Naive thymus-derived CD4-positive, alpha-beta T cell (primary cell): ENCODE results near the gene PTPRN2. TPM values are rescaled to one million over a fixed set of nuclear protein-coding genes. Genes with fewer than 3 reads are reported as not detected.

Source experiments
- ATAC-seq: fragments of 150-1000 bp; cut with Tn5 transposase; 2 replicates; pipeline ENCODE4 v1.10.0; 2021; ENCODE audit warnings: mild to moderate bottlenecking, moderate library complexity
- CTCF ChIA-PET: fragments of 350-600 bp; sonication (Branson Sonifier 250); formaldehyde crosslinking; loops from one replicate; lab custom pipeline; 2021; ENCODE audit warnings: antibody characterized with exemption; lab: Charles Lee
- POLR2A ChIA-PET: fragments of 350-600 bp; sonication (Branson Sonifier 250); formaldehyde crosslinking; loops from one replicate; lab custom pipeline; 2021; ENCODE audit warnings: antibody characterized with exemption, inconsistent platforms; lab: Charles Lee
- DNase-seq, 9 donors: peaks; one replicate each; pipeline versions ENCODE4 v3.0.0 to v3.0.0-alpha.2; 2020 to 2022; ENCODE audit warnings: mixed read lengths in 1 of 9
- H3K27ac ChIP-seq: one replicate; pipeline ENCODE4 v1.7.0; 2013; ENCODE audit warnings: mild to moderate bottlenecking, low read depth, low read length, moderate library complexity
- H3K27me3 ChIP-seq, 2 donors: one replicate each; pipeline ENCODE4 v1.7.0; 2013; ENCODE audit warnings: low read length in 2 of 2, mild to moderate bottlenecking in 2 of 2, moderate library complexity in 2 of 2; ENCODE audit not compliant: control insufficient read depth in 2 of 2, insufficient read depth in 2 of 2
- H3K36me3 ChIP-seq, 3 experiments: 1 replicate in 2 of 3; 2 replicates in 1 of 3; pipeline ENCODE4 v1.7.0; 2013; ENCODE audit warnings: low read length in 3 of 3, mild to moderate bottlenecking in 3 of 3, moderate library complexity in 1 of 3; ENCODE audit not compliant: insufficient read depth in 3 of 3, control insufficient read depth in 2 of 3
- H3K4me1 ChIP-seq, 2 donors: one replicate each; pipeline ENCODE4 v1.7.0; 2013; ENCODE audit warnings: low read length in 2 of 2, mild to moderate bottlenecking in 2 of 2, moderate library complexity in 1 of 2; ENCODE audit not compliant: control insufficient read depth in 2 of 2, insufficient read depth in 2 of 2
- H3K4me3 ChIP-seq: 2 replicates; pipeline ENCODE4 v1.7.0; 2013; ENCODE audit warnings: mild to moderate bottlenecking, low read length
- H3K9me3 ChIP-seq, 3 experiments: 1 replicate in 2 of 3; 2 replicates in 1 of 3; pipeline ENCODE4 v1.7.0; 2013; ENCODE audit warnings: low read length in 3 of 3; ENCODE audit not compliant: control insufficient read depth in 2 of 3
- H3K27ac Mint-ChIP-seq, 9 donors: one replicate each; pipeline ENCODE4 v1.8.0; 2020 to 2022; ENCODE audit warnings: mixed read lengths in 9 of 9, mild to moderate bottlenecking in 8 of 9, moderate library complexity in 5 of 9, inconsistent platforms in 2 of 9
- H3K27me3 Mint-ChIP-seq, 5 donors: one replicate each; pipeline ENCODE4 v1.8.0; 2021 to 2022; ENCODE audit warnings: mixed read lengths in 5 of 5, mild to moderate bottlenecking in 1 of 5
- H3K36me3 Mint-ChIP-seq, 5 donors: one replicate each; pipeline ENCODE4 v1.8.0; 2020 to 2022; ENCODE audit warnings: mixed read lengths in 5 of 5, mild to moderate bottlenecking in 3 of 5, inconsistent platforms in 1 of 5
- H3K4me1 Mint-ChIP-seq, 7 donors: one replicate each; pipeline ENCODE4 v1.8.0; 2020 to 2022; ENCODE audit warnings: mixed read lengths in 7 of 7, mild to moderate bottlenecking in 3 of 7, inconsistent platforms in 1 of 7
- H3K4me3 Mint-ChIP-seq, 10 donors: one replicate each; pipeline ENCODE4 v1.8.0; 2020 to 2022; ENCODE audit warnings: mild to moderate bottlenecking in 10 of 10, mixed read lengths in 10 of 10, moderate library complexity in 6 of 10, inconsistent platforms in 2 of 10
- H3K9me3 Mint-ChIP-seq, 11 donors: one replicate each; pipeline ENCODE4 v1.8.0; 2020 to 2022; ENCODE audit warnings: mixed read lengths in 11 of 11, mild to moderate bottlenecking in 4 of 11, inconsistent platforms in 1 of 11, moderate library complexity in 1 of 11
- intact Hi-C, 2 donors: fragments of 100-400 bp; cut with micrococcal nuclease; formaldehyde crosslinking; loops; one replicate each; pipeline ENCODE4 v1.15.1; 2023
- polyA plus RNA-seq, 2 donors: library from polyadenylated mRNA; unstranded; fragments of 300-500 nt; fragmentation: Illumina TruSeq; gene quantifications; one replicate each; pipeline ENCODE4 v1.2.3, GENCODE V29; 2021
- total RNA-seq, 6 experiments: library from RNA in 5 of 6; stranded (reverse) in 5 of 6; gene quantifications; 1 replicate in 5 of 6; 2 replicates in 1 of 6; pipeline ENCODE4 v1.2.3 and lab custom pipeline; 2021 to 2026

Gene PTPRN2
- total and polyA plus RNA-seq, 7 experiments from 2014 or later: 0.58 to 2.3 (median 1.4) TPM

DNA sequence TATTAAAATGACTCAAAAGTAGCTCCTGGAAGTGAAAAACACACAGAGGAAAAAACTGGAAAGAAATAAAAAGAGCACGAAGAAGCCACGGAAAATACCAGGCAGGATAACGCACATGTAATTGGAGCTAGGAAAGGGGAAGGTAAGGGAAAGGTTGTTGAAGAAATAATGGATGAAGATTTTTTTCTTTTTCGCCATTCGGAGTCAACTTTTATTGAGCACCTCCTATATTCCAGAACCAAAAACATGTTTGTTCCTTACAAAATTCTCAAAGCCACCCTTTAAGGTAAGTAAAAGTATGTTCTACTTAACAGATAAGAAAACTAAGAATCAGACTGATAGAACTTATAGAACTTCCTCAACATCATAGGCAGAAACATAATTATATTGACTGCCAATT is 32.8 kb upstream of the PTPRN2 start:
- peaks cover 0 to 8% (median 0%) of the 10 kb centered on the region in 7 donors for H3K4me1 Mint-ChIP-seq
- H3K27me3 Mint-ChIP-seq: no peaks in the 10 kb centered on the region
- Histone ChIP-seq H3K9me3 (no peaks in the 10 kb centered on the region), H3K4me3 (no peak overlapping the region), H3K27me3 (no peaks in the 10 kb centered on the region), H3K4me1 (no peaks in the 10 kb centered on the region), H3K27ac (no peak overlapping the region), H3K36me3 (no peaks in the 10 kb centered on the region)
- H3K4me3 Mint-ChIP-seq: no peak overlapping the region
- H3K9me3 Mint-ChIP-seq: peaks cover 0 to 2% (median 0%) of the 10 kb centered on the region in 11 donors
- H3K27ac Mint-ChIP-seq: no peak overlapping the region
- peaks cover 0 to 19% (median 9%) of the 10 kb centered on the region in 5 donors for H3K36me3 Mint-ChIP-seq
- ATAC-seq: no peak
- POLR2A ChIA-PET: no interaction called here
- CTCF ChIA-PET: interaction anchor here (0.6 kb wide), 1 partner anchor 215 kb away, joined by 3 read pairs; no protein-coding TSS in a partner anchor
- intact Hi-C loops: no loop called here
- DNase-seq: no peak

DNA sequence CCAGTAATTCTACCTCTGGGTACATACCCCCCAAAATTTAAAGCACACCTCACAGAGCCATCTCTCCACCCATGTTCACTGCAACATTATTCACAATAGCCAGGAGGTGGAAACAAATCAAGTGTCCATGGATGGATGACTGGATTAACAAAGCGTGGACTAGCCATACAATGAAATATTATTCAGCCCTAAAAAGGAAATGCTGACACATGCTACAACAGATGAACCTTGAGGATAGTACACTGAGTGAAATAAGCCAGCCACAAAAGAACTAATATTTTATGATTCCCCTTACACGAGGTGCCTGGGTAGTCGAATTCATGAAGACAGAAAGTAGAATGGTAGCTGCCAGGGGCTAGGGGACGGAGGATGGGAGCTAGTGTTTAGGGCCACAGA is 31.1 kb upstream of the PTPRN2 start:
- Mint-ChIP-seq H3K4me3 (no peak overlapping the region), H3K27ac (no peak overlapping the region), H3K9me3 (peaks cover 0 to 2% (median 0%) of the 10 kb centered on the region in 11 donors), H3K27me3 (no peaks in the 10 kb centered on the region), H3K4me1 (peaks cover 0 to 8% (median 0%) of the 10 kb centered on the region in 7 donors), H3K36me3 (peaks cover 0 to 17% (median 5%) of the 10 kb centered on the region in 5 donors)
- intact Hi-C loops: no loop called here
- Histone ChIP-seq H3K27ac (no peak overlapping the region), H3K9me3 (no peaks in the 10 kb centered on the region), H3K36me3 (no peaks in the 10 kb centered on the region), H3K4me1 (no peaks in the 10 kb centered on the region), H3K27me3 (no peaks in the 10 kb centered on the region), H3K4me3 (no peak overlapping the region)
- ATAC-seq: no peak
- ChIA-PET CTCF (no interaction called here), POLR2A (no interaction called here)
- DNase-seq: no peak

DNA sequence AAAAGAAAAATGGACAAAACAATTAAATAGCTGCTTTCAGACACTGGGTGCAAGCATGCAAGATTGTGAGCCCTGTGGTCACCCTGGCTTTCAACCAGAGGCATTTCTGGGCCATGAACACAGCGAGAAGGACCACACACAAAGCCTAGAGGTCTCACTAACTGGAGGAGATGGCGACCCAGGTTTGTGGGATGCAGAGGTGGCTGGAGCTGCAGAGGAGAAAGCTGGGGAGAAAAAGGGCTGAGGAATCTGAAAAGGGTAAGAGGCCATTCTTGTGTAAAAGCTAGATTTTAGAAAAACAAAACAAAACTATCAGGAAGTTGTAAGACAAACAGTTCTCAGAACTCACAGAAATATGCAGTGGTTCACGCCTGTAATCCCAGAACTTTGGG is 30.1 kb upstream of the PTPRN2 start:
- Histone ChIP-seq H3K27ac (no peak overlapping the region), H3K36me3 (no peaks in the 10 kb centered on the region), H3K27me3 (no peaks in the 10 kb centered on the region), H3K4me3 (no peak overlapping the region), H3K9me3 (no peaks in the 10 kb centered on the region), H3K4me1 (no peaks in the 10 kb centered on the region)
- H3K27me3 Mint-ChIP-seq: no peaks in the 10 kb centered on the region
- H3K9me3 Mint-ChIP-seq: peaks cover 0 to 2% (median 0%) of the 10 kb centered on the region in 11 donors
- CTCF ChIA-PET: no interaction called here
- DNase-seq (no peak), ATAC-seq (no peak)
- POLR2A ChIA-PET: no interaction called here
- H3K4me1 Mint-ChIP-seq: peaks cover 0 to 8% (median 0%) of the 10 kb centered on the region in 7 donors
- H3K4me3 Mint-ChIP-seq: no peak overlapping the region
- H3K27ac Mint-ChIP-seq: no peak overlapping the region
- intact Hi-C loops: no loop called here
- peaks cover 0 to 18% (median 5%) of the 10 kb centered on the region in 5 donors for H3K36me3 Mint-ChIP-seq

DNA sequence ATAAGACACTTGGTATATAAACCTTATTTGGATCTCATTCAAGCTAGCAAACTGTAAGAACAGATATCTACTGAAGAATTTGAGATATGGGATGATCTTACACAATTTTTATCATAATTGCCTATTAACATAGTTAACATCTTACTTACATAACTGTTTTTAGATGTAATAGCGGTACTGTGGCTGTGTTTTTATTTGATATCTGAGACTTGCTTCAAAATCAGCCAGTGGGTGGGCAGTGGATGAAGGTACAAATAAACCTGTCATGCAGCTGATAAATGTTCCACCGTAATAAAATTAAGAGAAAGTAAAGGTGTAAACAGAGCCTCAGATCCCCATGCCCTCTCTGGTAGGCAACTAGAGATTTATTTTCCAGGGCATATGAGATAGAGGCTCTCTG is 28.4 kb upstream of the PTPRN2 start:
- CTCF ChIA-PET: interaction anchor here (0.6 kb wide), 1 partner anchor 361 kb away, joined by 3 read pairs; no protein-coding TSS in a partner anchor
- POLR2A ChIA-PET: no interaction called here

DNA sequence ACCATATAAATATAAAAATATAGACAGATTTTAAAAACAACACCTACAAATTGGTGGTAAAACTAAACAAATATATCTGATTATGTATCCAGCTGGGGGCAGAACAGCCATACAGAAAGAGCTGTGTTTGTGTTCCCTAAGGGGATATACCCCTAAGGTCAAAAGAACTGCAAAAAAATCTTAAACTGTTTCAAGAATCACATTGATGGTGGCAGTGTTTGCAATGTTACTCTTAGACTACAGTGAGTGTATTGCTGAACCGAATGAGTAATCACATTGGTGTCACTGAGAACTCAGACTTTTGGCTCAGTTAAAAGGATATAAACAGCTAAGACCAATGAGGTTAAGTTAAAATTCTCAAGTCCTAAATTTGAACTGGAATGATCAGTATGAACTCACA is 27.1 kb upstream of the PTPRN2 start:
- H3K27ac Mint-ChIP-seq: no peak overlapping the region
- peaks cover 0 to 2% (median 0%) of the 10 kb centered on the region in 11 donors for H3K9me3 Mint-ChIP-seq
- H3K27me3 ChIP-seq: no peaks in the 10 kb centered on the region
- ChIA-PET POLR2A (no interaction called here), CTCF (no interaction called here)
- intact Hi-C loops: no loop called here
- H3K4me3 ChIP-seq: no peak overlapping the region
- no peak for DNase-seq
- peaks cover 0 to 23% (median 5%) of the 10 kb centered on the region in 5 donors for H3K36me3 Mint-ChIP-seq
- H3K9me3 ChIP-seq: no peaks in the 10 kb centered on the region
- peaks cover 4 to 19% (median 6%) of the 10 kb centered on the region in 7 donors for H3K4me1 Mint-ChIP-seq
- no peak overlapping the region for H3K4me3 Mint-ChIP-seq
- no peaks in the 10 kb centered on the region for H3K27me3 Mint-ChIP-seq
- H3K36me3 ChIP-seq: no peaks in the 10 kb centered on the region
- ATAC-seq: no peak
- no peaks in the 10 kb centered on the region for H3K4me1 ChIP-seq
- H3K27ac ChIP-seq: no peak overlapping the region

More for the DNA sequence above, 28.4 kb upstream of the PTPRN2 start:
- no peaks in the 10 kb centered on the region for H3K27me3 ChIP-seq
- DNase-seq (no peak), ATAC-seq (no peak)
- no peaks in the 10 kb centered on the region for H3K27me3 Mint-ChIP-seq
- H3K36me3 ChIP-seq: no peaks in the 10 kb centered on the region
- peaks cover 0 to 20% (median 5%) of the 10 kb centered on the region in 5 donors for H3K36me3 Mint-ChIP-seq
- no peaks in the 10 kb centered on the region for H3K9me3 ChIP-seq
- no peak overlapping the region for H3K27ac Mint-ChIP-seq
- H3K9me3 Mint-ChIP-seq: peaks cover 0 to 2% (median 0%) of the 10 kb centered on the region in 11 donors
- peaks cover 4 to 19% (median 6%) of the 10 kb centered on the region in 7 donors for H3K4me1 Mint-ChIP-seq
- H3K27ac ChIP-seq: no peak overlapping the region
- intact Hi-C loops: no loop called here
- no peak overlapping the region for H3K4me3 Mint-ChIP-seq
- H3K4me3 ChIP-seq: no peak overlapping the region
- no peaks in the 10 kb centered on the region for H3K4me1 ChIP-seq

DNA sequence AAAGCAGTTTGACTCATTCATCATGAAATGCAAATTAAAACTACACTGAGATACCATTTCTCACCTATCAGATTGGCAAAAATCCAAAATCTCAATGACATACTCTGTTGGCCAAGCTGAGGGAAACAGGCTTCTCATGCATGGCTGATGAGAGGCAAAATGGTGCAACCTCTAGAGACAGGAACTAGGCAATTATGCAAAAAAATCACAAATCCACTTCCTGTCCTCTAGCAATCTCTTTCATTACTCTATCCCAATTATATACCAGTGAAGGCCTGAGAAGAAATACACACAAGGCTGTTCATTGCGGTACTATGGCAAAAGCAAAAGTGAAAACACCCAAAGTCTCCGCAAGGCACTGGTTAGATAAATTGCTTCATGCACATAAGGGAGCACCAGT is 25.9 kb upstream of the PTPRN2 start:
- DNase-seq: no peak
- Histone ChIP-seq H3K4me1 (no peaks in the 10 kb centered on the region), H3K27ac (no peak overlapping the region), H3K27me3 (no peaks in the 10 kb centered on the region), H3K36me3 (no peaks in the 10 kb centered on the region), H3K9me3 (no peaks in the 10 kb centered on the region), H3K4me3 (no peak overlapping the region)
- POLR2A ChIA-PET: no interaction called here
- intact Hi-C loops: no loop called here
- peaks cover 4 to 14% (median 6%) of the 10 kb centered on the region in 7 donors for H3K4me1 Mint-ChIP-seq
- ATAC-seq: no peak
- peaks cover 0 to 23% (median 5%) of the 10 kb centered on the region in 5 donors for H3K36me3 Mint-ChIP-seq
- H3K4me3 Mint-ChIP-seq: no peak overlapping the region
- H3K27ac Mint-ChIP-seq: no peak overlapping the region
- H3K9me3 Mint-ChIP-seq: peaks cover 0 to 2% (median 0%) of the 10 kb centered on the region in 11 donors
- H3K27me3 Mint-ChIP-seq: no peaks in the 10 kb centered on the region
- CTCF ChIA-PET: no interaction called here

DNA sequence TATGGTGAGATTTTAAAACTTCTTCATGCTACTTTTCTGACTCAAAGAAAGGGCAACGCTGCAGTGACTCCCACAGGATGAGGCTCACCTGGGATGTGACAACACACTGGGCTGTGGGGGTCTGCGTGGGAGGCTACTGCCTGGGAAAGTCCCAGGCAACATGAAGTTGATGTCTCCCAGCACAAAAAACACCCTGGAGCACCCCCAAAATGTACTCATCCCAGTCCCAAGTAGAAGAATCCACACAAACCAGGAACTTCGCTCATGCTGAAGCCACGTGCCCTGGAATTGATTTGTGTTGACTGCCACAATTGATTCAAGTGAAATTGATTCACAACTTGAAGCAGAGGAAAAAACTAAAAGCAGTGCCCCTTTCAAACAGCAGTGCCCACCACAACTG is 24.9 kb upstream of the PTPRN2 start:
- Histone ChIP-seq H3K4me3 (no peak overlapping the region), H3K4me1 (no peaks in the 10 kb centered on the region), H3K27ac (no peak overlapping the region), H3K27me3 (no peaks in the 10 kb centered on the region), H3K36me3 (no peaks in the 10 kb centered on the region), H3K9me3 (no peaks in the 10 kb centered on the region)
- Mint-ChIP-seq H3K27me3 (no peaks in the 10 kb centered on the region), H3K9me3 (peaks cover 0 to 2% (median 0%) of the 10 kb centered on the region in 11 donors), H3K4me3 (no peak overlapping the region), H3K36me3 (peaks cover 0 to 18% (median 5%) of the 10 kb centered on the region in 5 donors), H3K27ac (no peak overlapping the region), H3K4me1 (peaks cover 4 to 12% (median 6%) of the 10 kb centered on the region in 7 donors)
- ChIA-PET POLR2A (no interaction called here), CTCF (no interaction called here)
- no peak for DNase-seq
- ATAC-seq: no peak
- intact Hi-C loops: no loop called here
